Peyer's patch (tissue), 4 donors: ENCODE results near the gene PCK2.

Experiments
- POLR2A ChIP-seq, 2 donors: fragments of 450-650 bp; IDR thresholded peaks; one replicate each; pipeline ENCODE4 v1.5.1; 2017; ENCODE audit warnings: antibody characterized with exemption in 2 of 2, mild to moderate bottlenecking in 2 of 2, moderate library complexity in 2 of 2
- TF ChIP-seq, protein P1 (sequence below), 6 experiments: fragments of 450-650 bp in 4 of 6; fragments of 200-600 bp in 2 of 6; sonication (generic) in 1 of 6; IDR thresholded peaks; one replicate each; pipeline ENCODE4 v1.5.1; 2017 to 2019; ENCODE audit warnings: antibody characterized with exemption in 6 of 6, mild to moderate bottlenecking in 3 of 6, moderate library complexity in 1 of 6

DNA sequence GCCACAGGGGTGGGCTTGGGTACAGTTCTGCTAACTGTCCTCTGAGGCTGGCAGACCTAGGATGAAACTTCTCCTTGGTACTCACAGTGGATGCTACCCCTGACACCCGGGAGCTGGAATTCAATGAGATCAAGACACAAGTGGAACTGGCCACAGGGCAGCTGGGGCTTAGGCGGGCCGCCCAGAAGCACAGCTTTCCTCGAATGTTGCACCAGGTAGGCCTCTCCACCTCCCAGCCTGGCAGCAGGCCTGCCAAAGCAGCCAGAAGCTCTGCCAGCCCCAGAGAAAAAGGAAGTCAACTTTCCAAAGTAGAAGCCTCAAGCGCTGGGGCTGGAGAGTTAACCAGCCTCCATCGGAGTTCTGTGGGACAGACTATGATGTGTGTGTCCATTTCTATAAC is 23.1 kb downstream of the PCK2 start:
- TF ChIP-seq POLR2A (IDR thresholded peaks at IDR 0.05): no peak
- TF ChIP-seq, protein P1, sequence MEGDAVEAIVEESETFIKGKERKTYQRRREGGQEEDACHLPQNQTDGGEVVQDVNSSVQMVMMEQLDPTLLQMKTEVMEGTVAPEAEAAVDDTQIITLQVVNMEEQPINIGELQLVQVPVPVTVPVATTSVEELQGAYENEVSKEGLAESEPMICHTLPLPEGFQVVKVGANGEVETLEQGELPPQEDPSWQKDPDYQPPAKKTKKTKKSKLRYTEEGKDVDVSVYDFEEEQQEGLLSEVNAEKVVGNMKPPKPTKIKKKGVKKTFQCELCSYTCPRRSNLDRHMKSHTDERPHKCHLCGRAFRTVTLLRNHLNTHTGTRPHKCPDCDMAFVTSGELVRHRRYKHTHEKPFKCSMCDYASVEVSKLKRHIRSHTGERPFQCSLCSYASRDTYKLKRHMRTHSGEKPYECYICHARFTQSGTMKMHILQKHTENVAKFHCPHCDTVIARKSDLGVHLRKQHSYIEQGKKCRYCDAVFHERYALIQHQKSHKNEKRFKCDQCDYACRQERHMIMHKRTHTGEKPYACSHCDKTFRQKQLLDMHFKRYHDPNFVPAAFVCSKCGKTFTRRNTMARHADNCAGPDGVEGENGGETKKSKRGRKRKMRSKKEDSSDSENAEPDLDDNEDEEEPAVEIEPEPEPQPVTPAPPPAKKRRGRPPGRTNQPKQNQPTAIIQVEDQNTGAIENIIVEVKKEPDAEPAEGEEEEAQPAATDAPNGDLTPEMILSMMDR (IDR thresholded peaks at IDR 0.05): no peak
